PC-9 (cell line): ENCODE data around the gene PIK3CG. TPM values are rescaled to one million over a fixed set of nuclear protein-coding genes. Genes with fewer than 3 reads are reported as not detected.

Experiments
- BruUV-seq: library from RNA; stranded (reverse); fragments of 400-500 nt; replicated peaks from 2 replicates; lab custom pipeline; 2021; lab: Mats Ljungman, UMichigan
- CTCF ChIA-PET: fragments of 300-600 bp; sonication (Branson Sonifier 250); formaldehyde crosslinking; loops from one replicate; lab custom pipeline; 2022; ENCODE audit warnings: antibody characterized with exemption; lab: Charles Lee
- POLR2A ChIA-PET: fragments of 300-600 bp; sonication (Branson Sonifier 250); formaldehyde crosslinking; loops from one replicate; lab custom pipeline; 2022; ENCODE audit warnings: antibody characterized with exemption; ENCODE audit not compliant: unreplicated experiment; lab: Charles Lee
- DNase-seq, 2 experiments: peaks; one replicate each; pipeline versions ENCODE4 v3.0.0 to v3.0.0-alpha.2; 2015 to 2022; ENCODE audit warnings: mixed read lengths in 1 of 2
- H2AFZ ChIP-seq: fragments of 200-600 bp; sonication (generic); 2 replicates; pipeline ENCODE4 v1.8.1; 2017; ENCODE audit warnings: antibody characterized with exemption
- H3F3A ChIP-seq: fragments of 200-600 bp; sonication (generic); 2 replicates; pipeline ENCODE4 v1.8.1; 2017; ENCODE audit warnings: antibody characterized with exemption, mild to moderate bottlenecking, low read depth; ENCODE audit not compliant: insufficient read depth
- H3K27ac ChIP-seq: fragments of 200-600 bp; sonication (generic); 2 replicates; pipeline ENCODE4 v1.6.1; 2016; ENCODE audit warnings: mixed run types
- H3K27me3 ChIP-seq: fragments of 200-600 bp; sonication (generic); 2 replicates; pipeline ENCODE4 v1.6.1; 2016; ENCODE audit warnings: low read depth, mixed run types; ENCODE audit not compliant: insufficient read depth
- H3K36me3 ChIP-seq: fragments of 200-600 bp; sonication (generic); 2 replicates; pipeline ENCODE4 v1.6.1; 2016; ENCODE audit warnings: low read depth, mixed run types
- H3K4me1 ChIP-seq: fragments of 200-600 bp; sonication (generic); replicated peaks from 2 replicates; pipeline ENCODE4 v1.6.1; 2016; ENCODE audit warnings: mixed run types; ENCODE audit not compliant: insufficient read depth
- H3K4me2 ChIP-seq: fragments of 200-600 bp; sonication (generic); 2 replicates; pipeline ENCODE4 v1.6.1; 2017; ENCODE audit warnings: mixed run types
- H3K4me3 ChIP-seq: fragments of 200-600 bp; sonication (generic); 2 replicates; pipeline ENCODE4 v1.6.1; 2016; ENCODE audit warnings: mixed run types
- H3K79me2 ChIP-seq: fragments of 200-600 bp; sonication (generic); 2 replicates; pipeline ENCODE4 v1.6.1; 2017; ENCODE audit warnings: low read depth, mixed run types
- H3K9me2 ChIP-seq: fragments of 200-600 bp; sonication (generic); 2 replicates; pipeline ENCODE4 v1.8.1; 2017; ENCODE audit warnings: mild to moderate bottlenecking; ENCODE audit not compliant: insufficient read depth
- H3K9me3 ChIP-seq: fragments of 200-600 bp; sonication (generic); 2 replicates; pipeline ENCODE4 v1.8.1; 2016; ENCODE audit warnings: low read depth; ENCODE audit not compliant: insufficient read depth
- H4K20me1 ChIP-seq: fragments of 200-600 bp; sonication (generic); 2 replicates; pipeline ENCODE4 v1.8.1; 2017; ENCODE audit not compliant: insufficient read depth
- EZH2 ChIP-seq: fragments of 200-600 bp; sonication (generic); IDR thresholded peaks from 2 replicates; pipeline ENCODE4 v1.8.0; 2017; ENCODE audit warnings: antibody characterized with exemption, low read depth
- intact Hi-C: fragments of 100-400 bp; cut with micrococcal nuclease; formaldehyde crosslinking; loops from one replicate; pipeline ENCODE4 v1.10.0; 2022; ENCODE audit not compliant: unreplicated experiment
- total RNA-seq: library from RNA; stranded (reverse); gene quantifications from 2 replicates; pipeline ENCODE4 v1.2.3, GENCODE V29; 2021
- TF ChIP-seq, protein P1 (sequence below): fragments of 200-600 bp; sonication (generic); conservative IDR thresholded peaks from 2 replicates; pipeline ENCODE4 v1.6.1; 2017; ENCODE audit warnings: mixed run types, antibody characterized with exemption, mild to moderate bottlenecking, moderate library complexity

PIK3CG gene
- total RNA-seq, 1 experiment from 2014 or later: not detected

DNA sequence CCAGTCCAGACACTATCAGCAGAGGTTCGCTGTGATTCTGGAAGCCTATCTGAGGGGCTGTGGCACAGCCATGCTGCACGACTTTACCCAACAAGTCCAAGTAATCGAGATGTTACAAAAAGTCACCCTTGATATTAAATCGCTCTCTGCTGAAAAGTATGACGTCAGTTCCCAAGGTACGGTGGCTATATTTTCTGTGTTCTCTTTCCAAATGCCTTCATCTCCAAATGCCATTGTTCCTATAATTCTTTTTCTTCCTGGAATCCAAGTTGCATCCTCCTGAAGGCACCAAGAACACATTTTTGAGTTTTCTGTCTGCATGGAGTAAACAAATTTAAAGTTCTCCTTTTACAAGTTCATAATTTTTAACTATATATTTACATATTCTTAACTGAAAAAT lies 7.7 kb downstream of the PIK3CG start:
- TF ChIP-seq, protein P1, sequence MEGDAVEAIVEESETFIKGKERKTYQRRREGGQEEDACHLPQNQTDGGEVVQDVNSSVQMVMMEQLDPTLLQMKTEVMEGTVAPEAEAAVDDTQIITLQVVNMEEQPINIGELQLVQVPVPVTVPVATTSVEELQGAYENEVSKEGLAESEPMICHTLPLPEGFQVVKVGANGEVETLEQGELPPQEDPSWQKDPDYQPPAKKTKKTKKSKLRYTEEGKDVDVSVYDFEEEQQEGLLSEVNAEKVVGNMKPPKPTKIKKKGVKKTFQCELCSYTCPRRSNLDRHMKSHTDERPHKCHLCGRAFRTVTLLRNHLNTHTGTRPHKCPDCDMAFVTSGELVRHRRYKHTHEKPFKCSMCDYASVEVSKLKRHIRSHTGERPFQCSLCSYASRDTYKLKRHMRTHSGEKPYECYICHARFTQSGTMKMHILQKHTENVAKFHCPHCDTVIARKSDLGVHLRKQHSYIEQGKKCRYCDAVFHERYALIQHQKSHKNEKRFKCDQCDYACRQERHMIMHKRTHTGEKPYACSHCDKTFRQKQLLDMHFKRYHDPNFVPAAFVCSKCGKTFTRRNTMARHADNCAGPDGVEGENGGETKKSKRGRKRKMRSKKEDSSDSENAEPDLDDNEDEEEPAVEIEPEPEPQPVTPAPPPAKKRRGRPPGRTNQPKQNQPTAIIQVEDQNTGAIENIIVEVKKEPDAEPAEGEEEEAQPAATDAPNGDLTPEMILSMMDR: no peak
- no peak for TF ChIP-seq EZH2
- ChIA-PET POLR2A (no interaction called here), CTCF (no interaction called here)
- Histone ChIP-seq H2AFZ (no peak overlapping the region), H3K27ac (no peak overlapping the region), H3F3A (no peaks in the 10 kb centered on the region), H3K4me1 (no peaks in the 10 kb centered on the region), H3K9me3 (no peaks in the 10 kb centered on the region), H3K9me2 (no peaks in the 10 kb centered on the region), H3K79me2 (no peaks in the 10 kb centered on the region), H4K20me1 (no peaks in the 10 kb centered on the region), H3K27me3 (no peaks in the 10 kb centered on the region), H3K4me3 (no peak overlapping the region), H3K36me3 (no peaks in the 10 kb centered on the region), H3K4me2 (no peak overlapping the region)
- no TSS peak for BruUV-seq
- no peak for DNase-seq
- intact Hi-C loops: no loop called here

DNA sequence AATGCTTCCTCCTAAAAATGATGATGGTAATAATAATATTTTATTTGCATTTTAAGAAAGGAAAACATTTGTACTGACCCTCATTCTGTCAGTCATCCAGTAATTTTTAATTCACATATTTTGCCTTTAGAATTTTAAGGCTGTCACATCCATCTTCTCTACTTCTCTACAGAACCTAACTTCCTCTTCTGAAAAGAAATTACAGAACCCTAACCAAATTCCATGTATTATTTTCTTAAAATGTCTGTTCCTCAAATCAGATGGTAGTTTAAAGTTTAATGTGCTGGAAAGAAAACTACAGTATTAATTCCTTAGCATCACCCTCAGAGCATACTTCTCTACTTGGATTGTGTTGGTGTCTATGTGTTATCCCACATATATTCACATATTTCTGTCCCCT lies 9.0 kb downstream of the PIK3CG start:
- intact Hi-C loops: no loop called here
- no peaks in the 10 kb centered on the region for H3K9me2 ChIP-seq
- no peak overlapping the region for H2AFZ ChIP-seq
- ChIA-PET POLR2A (no interaction called here), CTCF (no interaction called here)
- BruUV-seq: no TSS peak
- TF ChIP-seq, protein P1: no peak
- no peak for TF ChIP-seq EZH2
- no peaks in the 10 kb centered on the region for H3F3A ChIP-seq
- H3K4me2 ChIP-seq: no peak overlapping the region
- H3K9me3 ChIP-seq: no peaks in the 10 kb centered on the region
- H4K20me1 ChIP-seq: no peaks in the 10 kb centered on the region
- no peaks in the 10 kb centered on the region for H3K79me2 ChIP-seq
- no peaks in the 10 kb centered on the region for H3K4me1 ChIP-seq
- no peaks in the 10 kb centered on the region for H3K36me3 ChIP-seq
- no peaks in the 10 kb centered on the region for H3K27me3 ChIP-seq
- DNase-seq: no peak
- no peak overlapping the region for H3K27ac ChIP-seq
- no peak overlapping the region for H3K4me3 ChIP-seq

DNA sequence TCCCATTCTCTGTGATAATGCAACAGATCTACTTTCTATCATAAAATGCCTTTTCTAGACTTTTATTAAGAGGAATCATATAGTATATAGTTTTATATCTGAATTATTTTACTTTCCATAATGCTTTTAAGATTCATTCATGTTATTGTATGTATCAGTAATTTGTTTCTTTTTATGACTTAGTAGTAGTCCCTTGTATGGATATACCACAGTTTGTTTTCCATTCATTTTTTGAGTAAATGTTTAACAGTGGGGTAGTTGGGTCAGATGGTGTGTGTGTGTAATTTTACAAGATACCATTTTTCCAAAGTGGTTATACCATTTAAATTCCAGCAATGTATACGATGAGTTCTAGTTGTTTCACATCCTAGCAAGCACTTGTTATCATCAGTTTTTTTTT lies 10.4 kb downstream of the PIK3CG start:
- ChIA-PET CTCF (no interaction called here), POLR2A (no interaction called here)
- H4K20me1 ChIP-seq: no peaks in the 10 kb centered on the region
- no peak overlapping the region for H3K4me3 ChIP-seq
- TF ChIP-seq, protein P1: no peak
- H3K4me1 ChIP-seq: no peaks in the 10 kb centered on the region
- H3K9me2 ChIP-seq: no peaks in the 10 kb centered on the region
- no peak overlapping the region for H2AFZ ChIP-seq
- H3K9me3 ChIP-seq: no peaks in the 10 kb centered on the region
- H3K27me3 ChIP-seq: no peaks in the 10 kb centered on the region
- H3K79me2 ChIP-seq: no peaks in the 10 kb centered on the region
- no peaks in the 10 kb centered on the region for H3F3A ChIP-seq
- intact Hi-C loops: no loop called here
- H3K36me3 ChIP-seq: no peaks in the 10 kb centered on the region
- DNase-seq: no peak
- H3K27ac ChIP-seq: no peak overlapping the region
- no TSS peak for BruUV-seq
- H3K4me2 ChIP-seq: no peak overlapping the region
